Measurements from ENCODE around the gene ARHGAP5.

The ARHGAP5 gene

DNA sequence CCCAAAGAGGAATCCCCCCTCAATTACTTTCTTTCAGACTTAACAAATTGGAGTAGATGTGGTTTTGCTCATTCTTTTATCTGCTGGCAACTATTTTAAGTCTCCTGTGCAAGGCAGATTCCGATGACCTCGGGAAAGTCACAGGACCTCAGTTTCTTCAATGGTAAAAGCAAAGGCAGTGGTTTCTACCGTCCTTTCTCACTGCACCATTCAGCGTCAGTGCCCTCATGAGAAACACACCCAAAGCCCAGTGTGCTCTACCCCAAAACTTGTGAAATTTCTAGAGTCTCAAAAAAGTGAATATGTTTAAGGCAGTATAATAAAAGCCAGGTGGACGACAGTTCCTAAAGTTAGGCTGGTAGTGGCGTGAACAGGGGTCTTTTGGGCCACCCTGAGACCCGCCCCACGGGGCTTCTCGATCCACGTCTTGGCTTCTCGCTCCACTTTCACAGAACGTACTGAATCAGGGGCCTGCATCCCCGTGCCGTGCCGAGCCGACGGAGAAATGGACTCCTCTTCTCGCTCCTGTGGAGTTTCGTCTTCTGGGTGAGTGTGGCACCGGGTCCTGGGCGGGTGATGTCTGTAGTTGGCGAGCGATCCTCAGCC lies 1.3 kb upstream of the ARHGAP5 start:
- peak overlapping the region; percentile 97 for H3K27ac ChIP-seq
- DNase-seq (ENCODE audit: low read depth, low spot score): no peak

DNA sequence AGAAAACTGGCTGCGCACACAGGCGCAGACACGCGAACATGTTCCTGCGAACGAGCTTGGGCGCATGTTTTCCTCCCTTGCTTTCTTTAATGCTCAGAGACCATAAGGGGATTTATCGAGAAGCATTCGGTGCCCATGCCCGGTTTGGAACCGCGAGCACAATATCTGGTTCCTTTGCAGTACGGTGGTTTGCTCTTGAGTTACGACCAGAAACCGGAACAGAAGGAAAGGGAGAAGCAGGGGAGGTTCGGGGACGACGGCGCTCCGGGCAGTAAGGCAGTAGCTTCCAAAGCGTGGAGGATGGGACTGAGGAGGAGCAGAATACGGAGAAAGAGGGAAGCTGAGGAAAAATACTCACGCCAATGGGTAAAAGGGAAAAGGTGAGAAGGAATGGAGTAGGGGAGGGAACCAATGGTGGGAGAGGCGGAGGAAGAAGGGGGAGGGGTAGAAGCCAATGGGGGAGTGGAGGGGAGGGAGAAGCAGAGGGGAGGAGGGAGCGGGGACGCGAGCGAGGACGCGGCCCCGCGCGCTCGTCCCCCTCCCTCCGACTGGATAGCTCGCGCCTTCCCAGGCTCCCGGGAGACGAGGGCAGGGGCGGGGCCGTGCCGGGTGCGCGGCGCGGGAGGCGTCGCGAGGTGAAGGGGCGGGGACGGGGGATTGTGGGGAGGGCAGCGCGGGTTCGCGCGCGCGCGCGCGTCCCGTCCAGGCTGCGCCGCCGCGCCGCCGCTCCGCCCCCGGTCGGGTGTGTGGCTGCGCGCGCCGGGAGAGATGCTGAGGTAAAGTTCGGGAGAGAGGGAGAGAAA lies 625 bp upstream of the ARHGAP5 start:
- DNase-seq (ENCODE audit: low read depth, low spot score): peak; percentile 89
- peak overlapping the region; percentile 97 for H3K27ac ChIP-seq

GRCh38 chr14:32078023-32078857 lies 1.1 kb downstream of the ARHGAP5 start:
- no peak for DNase-seq (ENCODE audit: low read depth, low spot score)
- peak overlapping the region; percentile 97 for H3K27ac ChIP-seq

DNA sequence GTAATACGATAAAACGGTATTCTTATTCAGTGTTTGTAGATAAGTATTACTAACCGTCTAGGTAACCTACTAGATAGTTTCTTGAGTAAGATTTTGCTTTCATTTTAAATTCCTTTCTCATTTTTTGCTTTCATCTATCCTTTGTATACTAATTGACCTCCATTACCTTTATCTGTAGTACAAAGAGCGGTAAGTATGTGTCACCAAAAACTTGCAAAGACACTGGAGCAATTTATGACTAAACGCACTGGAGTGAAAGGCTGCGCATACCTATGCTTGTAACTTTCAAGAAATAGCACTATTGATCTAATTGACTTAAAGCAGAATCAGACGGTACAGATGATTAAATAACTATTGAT lies 1.7 kb downstream of the ARHGAP5 start:
- H3K27ac ChIP-seq: peak overlapping the region; percentile 97

DNA sequence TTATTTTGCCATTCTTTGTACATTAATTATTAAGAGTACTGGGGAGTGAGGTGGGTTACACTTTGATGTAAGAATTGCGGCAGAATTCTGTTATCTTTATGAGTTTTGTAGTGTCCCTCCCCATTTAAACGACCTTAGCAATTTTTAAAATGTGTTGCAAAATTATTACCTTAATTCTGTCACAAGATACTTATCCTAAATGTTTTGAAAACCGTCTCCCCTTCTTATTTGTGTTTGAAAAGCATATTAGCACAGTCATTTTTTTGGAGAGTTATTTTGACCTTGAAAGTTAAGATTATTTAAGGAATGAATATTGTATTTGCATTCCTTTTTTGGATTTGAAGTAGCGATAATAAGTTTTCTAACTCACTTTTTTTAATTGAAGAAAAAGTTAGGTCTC lies 2.2 kb downstream of the ARHGAP5 start:
- DNase-seq (ENCODE audit: low read depth, low spot score): no peak
- peak overlapping the region; percentile 97 for H3K27ac ChIP-seq

More for the DNA sequence above, 1.7 kb downstream of the ARHGAP5 start:
- DNase-seq (ENCODE audit: low read depth, low spot score): no peak

- H3K27ac ChIP-seq: no peak overlapping the region
- no peak for DNase-seq (ENCODE audit: low read depth, low spot score)
Measured at GRCh38 chr14:32080001-32080510, 3.0 kb downstream of the ARHGAP5 start.

DNA sequence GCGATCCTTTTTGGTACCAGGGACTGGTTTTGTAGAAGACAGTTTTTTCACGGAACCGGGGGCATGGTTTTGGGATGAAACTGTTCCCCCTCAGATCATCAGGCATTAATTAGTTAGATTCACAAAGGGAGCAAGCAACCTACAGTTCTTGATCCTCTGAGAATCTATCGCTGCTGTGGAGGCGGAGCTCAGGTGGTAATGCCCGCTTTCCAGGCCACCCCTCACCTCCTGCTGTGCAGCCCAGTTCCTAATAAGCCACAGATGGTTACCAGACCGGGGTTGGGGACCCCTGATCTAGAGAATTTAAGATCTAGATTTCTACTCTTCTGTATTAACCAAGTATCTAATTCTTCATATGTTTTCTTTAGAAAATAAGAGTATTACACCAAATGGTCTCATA lies 4.8 kb downstream of the ARHGAP5 start:
- DNase-seq (ENCODE audit: low read depth, low spot score): no peak
- H3K27ac ChIP-seq: no peak overlapping the region

DNA sequence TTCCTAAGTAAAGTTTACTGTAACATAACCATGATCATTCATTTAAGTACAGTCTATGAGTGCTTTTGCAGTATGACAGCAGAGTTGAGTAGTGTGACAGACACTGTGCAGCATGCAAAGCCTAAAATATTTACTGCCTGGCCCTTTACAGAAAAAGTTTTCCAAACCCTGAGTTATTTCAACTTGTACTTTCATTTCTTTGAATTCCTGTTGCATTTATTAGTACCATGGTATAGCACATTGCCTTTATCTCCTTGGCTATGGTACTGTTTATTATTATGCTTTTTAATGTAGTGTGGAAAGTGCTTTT lies 6.2 kb downstream of the ARHGAP5 start:
- H3K27ac ChIP-seq: no peak overlapping the region
- DNase-seq (ENCODE audit: low read depth, low spot score): no peak

- H3K27ac ChIP-seq: peak overlapping the region; percentile 55
- DNase-seq (ENCODE audit: low read depth, low spot score): no peak
Measured at GRCh38 chr14:32083789-32084188, 6.7 kb downstream of the ARHGAP5 start.

DNA sequence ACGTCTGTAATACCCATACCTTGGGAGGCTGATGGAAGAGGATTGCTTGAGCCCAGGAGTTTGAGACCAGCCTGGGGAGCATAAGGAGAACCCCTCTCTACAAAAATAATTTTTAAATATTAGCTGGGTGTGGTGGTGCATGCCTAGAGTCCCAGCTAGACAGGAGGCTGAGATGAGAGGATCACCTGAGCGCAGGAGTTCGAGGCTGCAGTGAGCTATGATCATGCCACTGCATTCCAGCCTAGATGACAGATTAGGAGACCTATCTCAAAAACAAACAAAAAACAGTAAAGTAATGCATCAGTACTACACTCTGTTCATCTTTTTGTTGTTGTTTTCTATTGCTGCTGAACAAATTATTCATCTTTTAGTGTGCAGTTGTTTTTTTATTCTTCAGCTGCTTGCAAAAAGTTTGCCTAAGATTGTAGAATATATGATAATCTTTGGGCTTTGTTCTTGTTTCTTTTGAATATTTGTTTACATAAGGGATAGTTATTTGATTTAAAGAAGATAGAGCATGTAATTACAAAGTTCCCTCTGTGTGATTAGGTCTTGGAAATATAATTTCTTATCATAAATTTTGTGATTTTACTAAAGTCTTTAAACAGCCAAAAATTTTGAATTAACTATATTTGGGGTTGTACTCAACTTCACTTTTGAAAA lies 8.2 kb downstream of the ARHGAP5 start:
- H3K27ac ChIP-seq: peak overlapping the region; percentile 55
- no peak for DNase-seq (ENCODE audit: low read depth, low spot score)

DNA sequence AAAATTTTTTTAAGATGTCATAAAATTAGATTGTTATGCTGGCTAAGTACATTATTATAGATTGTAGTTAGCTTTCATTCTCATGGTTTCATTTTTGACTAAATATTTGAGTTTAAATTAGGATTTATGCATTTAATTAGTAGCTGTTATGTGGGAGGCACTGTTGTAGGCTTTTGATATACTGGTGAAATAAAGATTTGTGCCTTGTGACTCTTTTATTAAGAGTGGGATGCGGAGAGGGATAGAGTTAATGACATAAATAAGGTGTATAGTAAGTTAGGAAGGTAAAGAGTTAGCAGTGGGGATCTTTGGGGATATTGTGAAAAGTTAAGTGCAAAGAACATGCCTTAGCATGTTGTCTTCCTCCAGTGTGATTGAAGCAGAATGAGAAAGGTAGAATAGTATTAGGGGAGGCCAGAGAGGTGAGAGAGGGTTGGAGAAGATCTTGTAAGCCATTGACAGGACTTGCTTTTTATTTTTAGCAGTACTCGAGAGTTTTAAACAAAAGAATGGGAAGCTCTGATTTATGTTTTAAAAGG lies 8.8 kb downstream of the ARHGAP5 start:
- H3K27ac ChIP-seq: peak overlapping the region; percentile 55

DNA sequence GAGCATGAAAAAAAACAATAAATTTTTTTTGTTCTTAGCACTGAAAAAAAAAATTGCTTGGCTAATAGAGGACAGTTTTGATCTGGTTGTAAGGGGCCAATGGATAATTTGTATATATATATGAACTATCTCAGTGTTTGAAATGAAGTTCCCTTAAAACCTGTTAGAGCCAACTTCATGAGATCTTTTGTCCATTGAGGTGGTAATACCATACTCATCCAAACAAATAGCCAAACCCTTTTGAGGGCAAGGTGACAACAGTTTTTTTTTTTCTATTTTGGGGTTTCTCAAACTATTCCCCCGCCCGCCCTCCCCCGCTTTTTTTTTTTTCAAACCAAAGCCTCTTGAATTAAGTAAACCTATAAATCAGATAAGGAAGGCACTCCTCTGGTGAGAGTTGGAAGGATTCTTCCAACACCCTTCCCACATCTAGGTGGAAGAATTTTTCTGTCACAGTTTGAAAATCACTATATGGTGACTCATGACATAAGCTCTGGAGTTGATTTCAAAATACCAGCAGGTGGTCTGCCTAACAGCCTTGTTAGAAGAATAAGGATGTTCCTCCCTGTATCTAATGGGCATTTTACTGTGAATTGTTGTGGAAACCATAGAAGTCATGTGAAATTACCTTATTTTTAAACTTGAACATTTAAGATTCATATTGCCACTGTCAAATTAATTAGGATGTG lies 10.2 kb downstream of the ARHGAP5 start:
- no peak for DNase-seq (ENCODE audit: low read depth, low spot score)
- H3K27ac ChIP-seq: no peak overlapping the region

More for the DNA sequence above, 8.8 kb downstream of the ARHGAP5 start:
- no peak for DNase-seq (ENCODE audit: low read depth, low spot score)

DNA sequence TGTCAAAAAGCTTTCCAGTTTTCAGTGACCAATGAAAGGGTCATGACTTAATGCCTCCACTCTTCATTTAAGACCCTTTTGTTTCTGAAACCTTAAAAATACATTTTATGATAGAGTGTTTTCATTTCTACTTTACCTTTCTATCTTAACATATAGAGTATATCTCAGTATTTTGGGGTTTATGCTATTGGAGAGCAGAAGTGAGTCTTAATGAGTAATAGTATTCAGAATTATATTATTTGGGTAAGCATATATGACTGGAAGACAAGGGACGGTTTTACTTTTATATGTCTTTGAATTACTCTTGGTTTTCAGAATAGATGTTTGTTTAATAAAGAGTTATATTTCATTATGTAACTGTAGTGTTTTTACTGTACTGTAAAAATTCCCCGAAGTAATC lies 10.8 kb downstream of the ARHGAP5 start:
- no peak overlapping the region for H3K27ac ChIP-seq
- DNase-seq (ENCODE audit: low read depth, low spot score): no peak

DNA sequence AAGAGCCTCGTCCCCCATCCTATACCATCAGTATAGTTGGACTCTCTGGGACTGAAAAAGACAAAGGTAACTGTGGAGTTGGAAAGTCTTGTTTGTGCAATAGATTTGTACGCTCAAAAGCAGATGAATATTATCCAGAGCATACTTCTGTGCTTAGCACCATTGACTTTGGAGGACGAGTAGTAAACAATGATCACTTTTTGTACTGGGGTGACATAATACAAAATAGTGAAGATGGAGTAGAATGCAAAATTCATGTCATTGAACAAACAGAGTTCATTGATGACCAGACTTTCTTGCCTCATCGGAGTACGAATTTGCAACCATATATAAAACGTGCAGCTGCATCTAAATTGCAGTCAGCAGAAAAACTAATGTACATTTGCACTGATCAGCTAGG lies 13.6 kb downstream of the ARHGAP5 start:
- no peak overlapping the region for H3K27ac ChIP-seq
- no peak for DNase-seq (ENCODE audit: low read depth, low spot score)

DNA sequence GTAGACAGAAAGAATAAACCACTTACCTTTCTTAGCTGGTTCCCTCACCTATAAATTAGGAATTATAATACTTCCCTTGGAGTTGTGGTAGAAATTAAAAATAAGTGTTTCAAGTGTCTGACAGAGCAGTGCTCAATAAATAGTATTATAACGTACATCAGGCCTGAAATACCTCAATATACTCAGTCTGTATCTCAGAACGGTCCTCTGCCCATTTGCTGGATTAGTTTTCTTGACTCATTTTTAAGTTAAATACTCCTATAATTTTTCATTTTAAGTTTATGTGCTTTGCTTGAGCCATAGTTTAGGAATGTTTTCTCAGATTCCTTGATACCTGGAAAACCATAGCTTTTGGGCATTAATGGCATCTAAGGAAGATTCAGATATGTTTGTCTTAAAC lies 22.4 kb downstream of the ARHGAP5 start:
- no peak overlapping the region for H3K27ac ChIP-seq
- DNase-seq (ENCODE audit: low read depth, low spot score): no peak

DNA sequence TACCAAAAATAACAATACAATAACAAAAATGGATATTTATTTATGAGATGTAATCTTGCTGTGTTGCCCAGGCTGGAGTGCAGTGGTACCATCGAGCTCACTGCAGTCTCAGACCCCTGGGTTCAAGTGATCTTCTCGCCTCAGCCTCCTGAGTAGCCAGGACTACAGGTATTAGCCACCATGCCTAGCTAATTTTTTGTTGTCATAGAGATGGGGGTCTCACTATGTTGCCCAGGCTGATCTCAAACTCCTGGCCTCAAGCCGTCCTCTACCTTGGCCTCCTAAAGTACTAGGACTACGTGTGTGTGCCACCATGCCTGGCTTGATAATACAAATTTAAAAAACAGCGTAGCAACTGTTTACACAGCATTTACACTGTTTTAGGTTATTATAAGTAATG lies 23.1 kb downstream of the ARHGAP5 start:
- no peak for DNase-seq (ENCODE audit: low read depth, low spot score)
- H3K27ac ChIP-seq: no peak overlapping the region

- no peak overlapping the region for H3K27ac ChIP-seq
- DNase-seq (ENCODE audit: low read depth, low spot score): no peak
Measured at GRCh38 chr14:32102152-32102787, 25.2 kb downstream of the ARHGAP5 start.

DNA sequence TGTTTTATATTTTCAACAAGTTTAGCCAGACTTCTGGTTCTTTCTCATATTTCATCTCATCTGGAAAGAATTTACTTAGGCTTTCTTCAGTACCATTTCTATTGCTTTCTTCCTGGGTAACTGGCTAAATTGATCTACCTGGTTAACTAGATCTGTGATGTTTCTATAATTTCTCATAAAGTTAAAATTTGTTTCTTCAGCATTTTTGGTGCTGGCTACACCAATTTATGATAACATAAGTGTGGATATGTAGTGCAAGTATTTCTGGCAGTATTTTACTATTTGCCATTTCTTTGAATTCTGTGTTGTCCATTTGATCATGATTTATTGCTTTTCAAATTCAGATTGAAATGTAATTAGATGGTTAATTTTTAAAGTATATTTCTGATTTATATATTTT lies 25.9 kb downstream of the ARHGAP5 start:
- H3K27ac ChIP-seq: no peak overlapping the region
- no peak for DNase-seq (ENCODE audit: low read depth, low spot score)

DNA sequence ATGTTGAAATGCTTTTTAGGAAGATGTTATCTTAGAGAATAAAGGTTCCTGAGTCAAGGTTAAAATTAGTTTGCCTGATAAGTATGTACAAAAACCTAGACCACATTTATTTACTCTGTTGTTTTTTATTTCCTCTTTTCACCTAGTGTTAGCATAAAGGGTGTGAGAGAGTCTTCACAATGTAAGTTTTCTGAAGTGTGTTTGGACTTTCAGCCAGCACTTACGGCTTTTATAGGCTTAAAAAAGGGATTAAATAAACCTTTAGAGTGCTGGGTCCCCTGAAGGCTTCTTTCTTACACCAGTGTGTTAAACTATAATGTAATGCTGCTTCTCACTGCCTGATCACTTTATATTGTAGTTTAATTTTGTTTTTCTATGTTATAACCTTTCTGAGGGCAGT lies 27.2 kb downstream of the ARHGAP5 start:
- no peak overlapping the region for H3K27ac ChIP-seq
- no peak for DNase-seq (ENCODE audit: low read depth, low spot score)

Measured in epithelial cell of prostate (primary cell).